Measurements from ENCODE around the gene UBE2C. TPM values are rescaled to one million over a fixed set of nuclear protein-coding genes. Genes with fewer than 3 reads are reported as not detected.
A peak's percentile ranks its signal among the peaks of the same experiment; 100 is the strongest.

Gene UBE2C
- total and polyA plus RNA-seq, 2 of the 8 experiments (the other 6 are each of a cell fraction or from before 2014, with no cell fraction given), result 243 to 326 TPM

GRCh38 chr20:45798935-45799642 is 13.4 kb upstream of the UBE2C start:
- H3K18ac ChIP-seq (ENCODE audit: extremely low read depth, low read length), result no peak overlapping the region
- TF ChIP-seq KDM4A (IDR thresholded peaks at IDR 0.05; ENCODE audit: low read depth, low read length, severe bottlenecking), result no peak
- TF ChIP-seq BCL11A (IDR thresholded peaks at IDR 0.05; ENCODE audit: low read depth in 2 of 2, low read length in 2 of 2), result no peak
- TF ChIP-seq NRF1 (IDR thresholded peaks at IDR 0.05; ENCODE audit: low read depth, low read length), result no peak
- no peak for TF ChIP-seq RNF2 (IDR thresholded peaks at IDR 0.05; ENCODE audit: borderline replicate concordance, low read depth, low read length, missing control alignments, poor library complexity, severe bottlenecking)
- no peak for TF ChIP-seq SIX5 (IDR thresholded peaks at IDR 0.05; ENCODE audit: low read depth, low read length)
- no peak for TF ChIP-seq SP2 (IDR thresholded peaks at IDR 0.05; ENCODE audit: low read length)
- peak; percentile 67 to 90 (median 82) for TF ChIP-seq CTCF (IDR thresholded peaks at IDR 0.05; ENCODE audit: control extremely low read depth in 1 of 3, insufficient read depth in 1 of 3, low read depth in 1 of 3, low read length in 3 of 3)
- TF ChIP-seq GABPA (IDR thresholded peaks at IDR 0.05; ENCODE audit: borderline replicate concordance, insufficient read depth, low read length), result peak; percentile 53; the same call in 1 of the 2 replicates

More at GRCh38 chr20:45798935-45799642, 13.4 kb upstream of the UBE2C start:
- no peaks in the 10 kb centered on the region for H3K23me2 ChIP-seq (ENCODE audit: low read depth, low read length)
- no peak overlapping the region for H3K4ac ChIP-seq (replicated peaks; ENCODE audit: insufficient read length, low read depth, low read length)
- no peak overlapping the region for H2BK12ac ChIP-seq (ENCODE audit: low read depth, low read length)
- no peak overlapping the region for H2BK15ac ChIP-seq (ENCODE audit: low read length)
- no peak overlapping the region for H2BK120ac ChIP-seq (replicated peaks; ENCODE audit: low read depth, low read length)
- peaks cover 5 to 42% (median 24%) of the 10 kb centered on the region in 4 experiments; a peak in 7 of 8 replicates for H3K36me3 ChIP-seq (ENCODE audit: control insufficient read depth in 2 of 4, insufficient read depth in 4 of 4, low read length in 3 of 4)
- ChIA-PET CTCF (ENCODE audit: partially characterized antibody) (interaction anchor here (0.6 to 4.7 kb wide), 53 partner anchors 8 to 427 kb away, joined by 3 to 21 read pairs (median 4); partner anchors contain the start of genes DNTTIP1, PCIF1, SNX21 and TNNC2), POLR2A (ENCODE audit: partially characterized antibody) (interaction anchor here (0.6 to 10.6 kb wide), 5 partner anchors 10 to 412 kb away, joined by 3 to 90 read pairs (median 4); partner anchors contain the start of gene UBE2C)
- H3K56ac ChIP-seq (replicated peaks; ENCODE audit: insufficient read length, low read depth, low read length), result no peak overlapping the region
- H3K23ac ChIP-seq (ENCODE audit: insufficient read length), result no peak overlapping the region
- no peak overlapping the region for H2BK5ac ChIP-seq (ENCODE audit: low read depth, low read length)
- no peak overlapping the region for H3K27ac ChIP-seq (ENCODE audit: low read depth, low read length)
- no peak overlapping the region for H4K8ac ChIP-seq (ENCODE audit: extremely low read depth, insufficient read depth, low read length)
- no peaks in the 10 kb centered on the region for H3K79me1 ChIP-seq (ENCODE audit: low read depth, low read length)
- no peak overlapping the region for H3K4me3 ChIP-seq (ENCODE audit: extremely low read depth in 1 of 4, insufficient read depth in 2 of 4, low read depth in 3 of 4, low read length in 4 of 4)
- peaks cover 0 to 1% of the 10 kb centered on the region in 2 experiments for H4K20me1 ChIP-seq (replicated peaks in 1 of 2; ENCODE audit: control insufficient read depth in 1 of 2, insufficient read depth in 2 of 2, low read length in 2 of 2)
- no peak overlapping the region for H3K4me2 ChIP-seq (ENCODE audit: insufficient read depth in 1 of 2, low read depth in 2 of 2, low read length in 2 of 2)
- H4K91ac ChIP-seq (replicated peaks; ENCODE audit: insufficient read length, low read length), result no peak overlapping the region
- H2AFZ ChIP-seq (ENCODE audit: low read length), result no peak overlapping the region
- no peaks in the 10 kb centered on the region for H3K79me2 ChIP-seq (ENCODE audit: control insufficient read depth in 1 of 2, insufficient read depth in 2 of 2, low read length in 2 of 2)
- H2BK20ac ChIP-seq (ENCODE audit: low read length), result no peak overlapping the region
- no peak overlapping the region for H2AK5ac ChIP-seq (ENCODE audit: low read depth, low read length)
- FAIRE-seq (peak; percentile 52), DNase-seq (ENCODE audit: low read depth in 1 of 2, low spot score in 2 of 2) (peak; percentile 36 to 81)
- H3K9ac ChIP-seq (replicated peaks in 1 of 4; ENCODE audit: extremely low read depth in 1 of 4, low read depth in 3 of 4, low read length in 3 of 4), result no peak overlapping the region
- H3K27me3 ChIP-seq (replicated peaks in 1 of 4; ENCODE audit: control insufficient read depth in 3 of 4, extremely low read depth in 1 of 4, insufficient read depth in 3 of 4, low read length in 3 of 4), result no peaks in the 10 kb centered on the region
- H3K4me1 ChIP-seq (replicated peaks in 1 of 4; ENCODE audit: control insufficient read depth in 3 of 4, insufficient read depth in 4 of 4, low read length in 3 of 4), result no peaks in the 10 kb centered on the region; a peak in 1 of 7 replicates
- no peak overlapping the region for H3K14ac ChIP-seq (ENCODE audit: insufficient read length)
- H4K5ac ChIP-seq (ENCODE audit: insufficient read length, low read depth, low read length), result no peak overlapping the region
- H3K9me3 ChIP-seq (ENCODE audit: insufficient read depth in 2 of 2, low read depth in 1 of 2, low read length in 1 of 2), result no peaks in the 10 kb centered on the region
- WGBS, 2 experiments (ENCODE audit: extremely low coverage in 1 of 2, insufficient coverage in 1 of 2, insufficient read length in 1 of 2, insufficient replicate concordance in 2 of 2, low coverage in 1 of 2, low lambda C conversion rate in 2 of 2, missing lambda C conversion rate in 1 of 2), result 43% methylated on average over 4 of the region's 4 CpGs; no CpG with 5 or more reads in 1 of the 2 experiments

Measured in H1 (cell line).